K562 (cell line): Measurements from ENCODE around the gene CAMK2A.

ENCODE experiments used
- JUNB ChIP-seq: fragments of 450-650 bp; formaldehyde crosslinking; conservative IDR thresholded peaks from 2 replicates; pipeline ENCODE4 v1.4.0; 2020; ENCODE audit warnings: mild to moderate bottlenecking
- TF ChIP-seq, protein P1 (sequence below), 3 experiments: IDR thresholded peaks in 2 of 3; conservative IDR thresholded peaks in 1 of 3; 2 replicates each; pipeline ENCODE4 v1.5.1; 2011 to 2012; ENCODE audit warnings: low read length in 3 of 3, mild to moderate bottlenecking in 3 of 3, control low read depth in 2 of 3, improper control_type of control experiment in 1 of 3, inconsistent platforms in 1 of 3, low read depth in 1 of 3, mixed read lengths in 1 of 3, moderate library complexity in 1 of 3; ENCODE audit not compliant: insufficient read depth in 2 of 3

DNA sequence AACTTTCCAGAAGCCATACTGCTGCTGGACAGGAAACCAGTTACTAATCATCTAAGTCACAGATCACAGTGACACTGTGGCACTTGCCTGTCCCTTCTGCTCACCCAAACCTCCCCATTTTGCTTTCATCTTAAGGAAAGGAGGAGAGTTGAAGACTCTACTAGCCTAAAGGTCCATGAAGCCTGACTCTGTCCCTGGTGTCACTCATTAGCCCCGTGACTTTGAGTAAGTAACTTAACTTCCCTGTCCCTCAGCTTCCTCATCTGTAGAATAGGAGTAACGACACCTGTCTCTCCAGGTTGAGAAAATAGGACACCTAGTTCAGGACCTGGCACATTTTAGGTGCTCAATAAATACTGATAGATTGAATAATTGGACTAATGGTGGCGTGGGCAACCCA, 100.2 kb downstream of the CAMK2A start:
- TF ChIP-seq, protein P1, sequence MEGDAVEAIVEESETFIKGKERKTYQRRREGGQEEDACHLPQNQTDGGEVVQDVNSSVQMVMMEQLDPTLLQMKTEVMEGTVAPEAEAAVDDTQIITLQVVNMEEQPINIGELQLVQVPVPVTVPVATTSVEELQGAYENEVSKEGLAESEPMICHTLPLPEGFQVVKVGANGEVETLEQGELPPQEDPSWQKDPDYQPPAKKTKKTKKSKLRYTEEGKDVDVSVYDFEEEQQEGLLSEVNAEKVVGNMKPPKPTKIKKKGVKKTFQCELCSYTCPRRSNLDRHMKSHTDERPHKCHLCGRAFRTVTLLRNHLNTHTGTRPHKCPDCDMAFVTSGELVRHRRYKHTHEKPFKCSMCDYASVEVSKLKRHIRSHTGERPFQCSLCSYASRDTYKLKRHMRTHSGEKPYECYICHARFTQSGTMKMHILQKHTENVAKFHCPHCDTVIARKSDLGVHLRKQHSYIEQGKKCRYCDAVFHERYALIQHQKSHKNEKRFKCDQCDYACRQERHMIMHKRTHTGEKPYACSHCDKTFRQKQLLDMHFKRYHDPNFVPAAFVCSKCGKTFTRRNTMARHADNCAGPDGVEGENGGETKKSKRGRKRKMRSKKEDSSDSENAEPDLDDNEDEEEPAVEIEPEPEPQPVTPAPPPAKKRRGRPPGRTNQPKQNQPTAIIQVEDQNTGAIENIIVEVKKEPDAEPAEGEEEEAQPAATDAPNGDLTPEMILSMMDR (IDR thresholded peaks at IDR 0.05 in 2 of 3, conservative IDR thresholded peaks at IDR 0.05 in 1 of 3; ENCODE audit: insufficient read depth in 2 of 3, low read depth in 1 of 3, low read length in 3 of 3), result no peak
- TF ChIP-seq JUNB, result no peak
